ENCODE data around the gene ABCB4.

Gene ABCB4

DNA sequence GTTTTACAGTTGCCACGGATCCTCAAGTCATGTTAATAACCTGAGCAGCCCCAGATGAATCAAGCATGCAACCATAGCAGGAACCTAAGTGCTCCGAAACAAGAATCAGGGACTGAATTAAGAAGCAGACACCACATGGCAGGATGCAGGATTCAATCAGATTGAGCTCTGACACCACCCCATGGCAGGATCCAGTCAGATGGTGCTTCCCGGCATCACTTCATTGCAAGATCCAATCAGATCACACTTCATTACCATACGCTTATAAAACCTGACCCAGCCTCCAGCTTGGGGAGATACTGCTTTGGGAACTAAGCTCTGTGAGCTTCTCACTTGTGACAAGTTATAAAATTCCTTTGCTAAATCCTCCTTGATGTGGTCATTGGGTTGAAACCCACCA is 55.3 kb downstream of the ABCB4 start:
- no peak for DNase-seq (ENCODE audit: low read depth)

DNA sequence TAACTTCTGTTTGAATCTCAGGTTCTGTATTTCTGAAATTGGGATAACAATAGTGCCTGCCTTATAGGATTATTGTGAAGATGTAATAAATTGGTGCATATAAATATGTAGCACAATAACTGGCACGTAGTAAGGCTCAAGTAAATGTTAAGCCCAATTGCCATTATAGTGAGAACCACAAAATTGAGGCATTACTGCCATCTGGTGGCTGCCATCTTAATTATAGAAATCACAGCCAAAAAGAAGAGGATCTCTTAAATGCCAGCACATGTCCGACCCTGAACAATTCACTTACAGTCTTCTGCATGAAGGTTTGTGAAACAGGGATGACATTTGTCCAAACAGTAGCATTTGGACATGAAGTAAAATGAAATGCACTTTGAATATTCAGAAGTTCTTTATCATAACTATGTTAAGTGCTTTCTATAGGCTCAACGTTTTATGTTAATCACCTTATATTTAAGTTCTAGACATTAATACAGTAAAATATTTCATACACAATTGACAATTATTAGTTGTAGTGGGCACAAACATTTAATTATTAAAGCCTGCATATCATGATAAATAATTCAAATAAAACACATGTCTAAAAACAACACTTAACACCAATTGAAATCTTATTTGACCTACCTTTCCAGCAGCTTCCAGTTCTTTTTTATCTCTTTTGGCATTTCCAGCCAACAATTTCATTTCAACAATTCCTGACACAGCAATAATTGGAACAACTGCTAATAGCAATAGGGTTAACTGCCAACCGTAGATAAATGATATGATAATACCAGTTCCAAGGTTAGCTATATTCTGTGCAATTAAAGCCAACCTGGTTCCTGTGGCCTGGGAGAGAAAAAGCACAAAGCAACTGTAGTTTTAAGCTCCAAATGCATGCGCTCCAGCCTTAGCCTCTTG is 58.5 kb downstream of the ABCB4 start:
- DNase-seq (ENCODE audit: low read depth) = peak; percentile 70

DNA sequence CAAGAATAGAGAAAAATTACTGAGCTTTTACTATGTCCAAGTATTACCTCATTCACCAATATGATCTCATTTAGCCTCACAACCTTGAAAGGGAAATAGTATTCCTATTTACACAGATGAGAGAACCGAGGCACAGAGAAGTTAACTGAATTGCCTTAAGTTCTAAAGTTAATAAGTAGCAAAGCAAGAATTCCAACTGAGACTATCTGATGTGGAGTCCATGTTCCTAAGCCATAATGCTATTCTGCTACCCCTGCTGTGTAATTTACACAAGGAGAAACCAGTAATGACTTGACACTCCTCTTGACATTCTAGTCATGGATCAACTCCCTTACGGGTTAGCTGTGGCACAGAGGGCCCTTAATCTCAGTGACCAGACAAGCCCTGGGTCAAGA is 60.7 kb downstream of the ABCB4 start:
- peak; percentile 16 for DNase-seq (ENCODE audit: low read depth)

- peak; percentile 76 for DNase-seq (ENCODE audit: low read depth)
These were observed 61.3 kb downstream of the ABCB4 start for GRCh38 chr7:87413951-87414793.

DNA sequence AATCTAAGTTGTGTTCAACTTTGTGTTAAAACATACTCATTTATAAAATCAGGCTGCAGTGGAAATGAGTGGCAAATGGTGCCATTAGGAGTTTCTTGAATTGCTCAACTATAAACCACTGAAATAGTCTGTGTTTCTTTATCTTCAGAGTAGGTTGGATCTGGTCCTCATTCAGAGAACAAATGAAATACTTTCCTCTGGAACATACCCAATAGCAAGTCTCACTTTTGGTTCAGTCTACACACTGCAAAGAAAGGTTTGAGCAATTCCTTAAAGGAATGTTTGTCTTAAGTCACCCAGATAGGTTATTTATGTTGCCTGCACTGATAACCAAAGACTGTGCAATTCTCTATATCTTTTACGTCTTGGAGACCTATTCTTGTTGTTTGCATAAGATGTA is 62.5 kb downstream of the ABCB4 start:
- DNase-seq (ENCODE audit: low read depth) = no peak

- no peak for DNase-seq (ENCODE audit: low read depth)
These were observed 64.3 kb downstream of the ABCB4 start for GRCh38 chr7:87411186-87411585.

DNA sequence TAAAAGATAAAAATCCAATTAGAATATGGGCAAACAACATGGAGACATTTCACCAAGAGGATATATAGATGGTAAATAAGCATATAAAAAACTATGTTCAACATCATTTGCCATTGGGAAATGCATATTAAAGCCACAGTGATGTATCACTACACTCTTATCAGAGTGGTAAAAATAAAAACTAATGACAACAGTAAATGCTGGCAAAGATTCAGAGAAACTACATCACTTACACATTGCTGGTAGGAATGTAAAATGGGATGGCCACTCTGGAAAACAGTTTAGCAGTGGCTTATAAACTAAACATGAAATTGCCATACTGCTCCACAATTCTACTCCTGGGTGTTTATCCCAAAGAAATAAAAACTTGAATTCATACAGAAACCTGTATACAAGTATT is 70.8 kb downstream of the ABCB4 start:
- DNase-seq (ENCODE audit: low read depth) = no peak

DNA sequence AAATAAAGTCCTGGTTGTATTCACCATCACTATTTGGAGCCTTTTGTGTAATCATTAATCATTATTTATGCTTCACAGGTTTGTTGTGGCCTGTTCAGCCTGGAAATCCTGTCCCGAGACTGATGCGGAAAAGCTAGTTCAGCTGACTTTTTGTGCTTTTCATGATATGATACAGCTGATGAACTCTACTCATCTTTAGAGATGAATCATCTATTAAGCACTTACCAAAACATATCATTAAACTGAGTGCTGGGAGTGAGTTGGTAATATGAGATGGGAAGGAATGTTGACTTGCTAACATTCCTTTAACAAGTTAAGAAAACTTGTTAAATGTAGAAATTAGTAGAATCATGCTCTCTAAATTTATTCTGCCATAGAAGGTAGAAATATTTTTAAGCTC is 77.0 kb downstream of the ABCB4 start:
- DNase-seq (ENCODE audit: low read depth) = peak; percentile 59

GRCh38 chr7:87395442-87396020 is 79.9 kb downstream of the ABCB4 start:
- no peak for DNase-seq (ENCODE audit: low read depth)

DNA sequence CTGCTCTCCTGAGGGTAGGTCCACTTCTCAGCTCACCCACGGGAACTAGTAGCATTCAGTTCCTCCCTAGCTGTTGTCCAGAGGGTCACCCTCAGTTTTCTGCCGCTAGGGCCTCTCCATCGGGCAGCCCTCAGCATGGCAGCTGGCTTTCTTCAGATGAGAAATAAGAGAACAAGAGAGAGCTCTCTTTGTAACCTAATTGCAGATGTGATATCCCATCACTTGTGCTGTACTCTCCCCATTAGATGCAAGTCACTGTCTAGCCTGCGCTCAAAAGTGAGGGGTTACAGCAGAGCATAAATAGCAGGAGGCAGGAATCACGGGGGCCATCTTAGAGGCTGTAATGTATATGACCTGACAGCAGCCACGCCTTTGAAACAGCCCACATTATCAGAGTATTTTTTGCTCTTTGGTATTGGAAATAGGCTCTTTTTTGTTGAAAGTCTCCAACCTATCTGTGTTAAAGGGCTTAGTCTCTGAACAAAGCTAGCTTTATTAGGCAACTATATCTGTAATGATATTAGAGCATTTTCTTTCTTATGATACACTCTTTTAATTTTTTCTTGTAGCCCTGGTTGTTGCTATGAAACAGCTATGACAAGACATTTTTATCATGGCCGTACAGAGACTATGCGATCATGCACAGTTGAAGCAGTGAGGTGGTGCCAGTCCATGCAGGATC is 84.3 kb downstream of the ABCB4 start:
- no peak for DNase-seq (ENCODE audit: low read depth)

DNA sequence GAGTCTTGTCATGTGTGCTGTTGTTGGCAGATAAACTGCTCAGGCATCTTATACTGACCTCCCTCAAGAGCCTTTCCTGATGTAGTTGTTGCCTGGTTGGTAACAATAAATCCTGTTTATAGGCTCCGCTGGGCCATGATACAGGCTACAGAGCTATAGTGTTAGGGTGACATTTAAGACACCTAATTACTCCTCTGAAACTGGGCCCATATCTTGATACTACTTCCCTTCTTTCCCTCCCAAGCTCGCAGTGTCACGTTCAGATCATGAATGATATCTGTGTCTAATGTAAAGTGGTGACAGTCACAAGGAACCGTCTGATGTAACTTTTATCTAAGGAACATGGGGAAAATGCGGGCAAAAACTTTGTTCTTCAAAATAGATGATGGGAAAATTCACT is 94.6 kb downstream of the ABCB4 start:
- DNase-seq (ENCODE audit: low read depth) = no peak

GRCh38 chr7:87375662-87376435 is 99.6 kb downstream of the ABCB4 start:
- DNase-seq (ENCODE audit: low read depth) = no peak

DNA sequence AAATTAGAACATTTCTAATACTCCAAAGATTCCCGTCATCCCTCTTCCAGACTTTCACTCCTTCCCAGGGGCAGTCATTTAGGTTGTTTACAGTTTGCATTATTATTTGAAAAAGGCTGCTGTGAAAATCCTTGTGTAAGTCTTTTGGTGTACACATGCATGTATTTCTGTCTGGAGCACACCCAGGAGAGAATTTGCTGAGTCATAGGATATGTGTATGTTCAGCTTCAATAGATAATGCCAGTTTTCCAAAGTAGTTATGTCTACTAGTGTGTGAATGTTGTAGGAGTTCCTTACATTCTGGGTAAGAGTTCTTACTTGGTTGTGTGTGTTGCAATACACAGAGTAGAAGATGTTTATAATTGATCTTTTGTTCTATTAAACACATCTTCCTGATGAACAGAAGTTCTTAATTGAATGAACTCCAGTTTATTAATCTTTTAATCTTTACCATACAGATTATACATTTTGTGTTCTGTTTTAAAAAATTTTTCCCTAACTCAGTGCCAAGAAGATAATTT is 104.8 kb downstream of the ABCB4 start:
- peak; percentile 11 for DNase-seq (ENCODE audit: low read depth)

DNA sequence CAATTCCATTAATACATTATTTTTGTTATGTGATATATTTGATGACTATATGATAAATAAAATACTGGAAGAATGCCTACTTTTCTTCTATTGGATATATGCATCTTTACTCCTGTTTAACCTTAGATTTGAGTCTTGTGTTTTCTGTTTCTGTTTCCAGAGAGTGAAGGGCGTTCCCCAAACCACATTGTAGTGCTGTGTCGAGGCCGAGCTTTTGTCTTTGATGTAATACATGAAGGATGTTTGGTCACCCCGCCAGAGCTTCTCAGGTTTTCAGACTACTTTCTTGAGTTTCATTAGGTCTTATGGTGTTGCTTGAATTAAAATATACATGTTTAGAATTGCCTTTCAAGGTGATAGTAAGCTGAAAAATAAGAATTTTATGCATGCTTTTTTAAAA is 106.3 kb downstream of the ABCB4 start:
- no peak for DNase-seq (ENCODE audit: low read depth)

- DNase-seq (ENCODE audit: low read depth) = no peak
These were observed 111.2 kb downstream of the ABCB4 start for GRCh38 chr7:87364246-87364645.

- no peak for DNase-seq (ENCODE audit: low read depth)
These were observed 112.1 kb downstream of the ABCB4 start for GRCh38 chr7:87363342-87363741.

DNA sequence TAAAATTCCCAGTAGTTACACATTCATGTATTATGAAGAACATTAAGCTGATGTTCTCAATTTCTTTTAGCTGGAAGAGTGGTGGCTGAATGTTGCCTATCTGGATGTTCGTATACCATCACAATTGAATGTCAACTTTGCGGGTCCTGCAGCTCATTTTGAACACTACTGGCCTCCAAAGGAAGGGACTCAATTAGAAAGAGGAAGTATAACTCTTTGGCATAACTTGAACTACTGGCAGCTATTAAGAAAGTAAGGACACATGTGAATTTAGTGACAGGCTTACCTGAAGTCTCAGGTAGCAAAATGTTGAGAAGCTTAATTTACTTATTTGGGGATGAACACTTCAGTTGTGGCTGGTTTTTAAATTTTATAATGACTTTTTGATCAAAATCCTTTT is 114.2 kb downstream of the ABCB4 start:
- DNase-seq (ENCODE audit: low read depth) = no peak

DNA sequence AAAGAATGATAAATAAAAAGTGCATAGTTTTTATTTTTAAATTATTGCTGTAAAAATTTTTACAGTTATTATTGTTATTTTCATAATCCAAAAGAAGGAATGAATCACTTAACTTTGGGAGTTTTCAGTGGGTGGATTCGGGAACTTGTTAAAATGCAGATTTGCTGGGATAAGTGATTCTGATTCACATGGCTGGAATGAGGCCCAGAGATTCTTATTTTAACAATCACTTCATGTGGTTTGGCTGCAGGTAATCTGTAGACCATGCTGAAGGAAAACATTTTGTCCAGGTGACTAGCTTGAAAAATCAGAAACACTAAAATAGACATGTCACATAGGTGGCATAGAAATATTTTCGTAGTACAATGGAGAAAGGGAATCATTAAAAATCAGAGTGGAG is 116.1 kb downstream of the ABCB4 start:
- peak; percentile 62 for DNase-seq (ENCODE audit: low read depth)

DNA sequence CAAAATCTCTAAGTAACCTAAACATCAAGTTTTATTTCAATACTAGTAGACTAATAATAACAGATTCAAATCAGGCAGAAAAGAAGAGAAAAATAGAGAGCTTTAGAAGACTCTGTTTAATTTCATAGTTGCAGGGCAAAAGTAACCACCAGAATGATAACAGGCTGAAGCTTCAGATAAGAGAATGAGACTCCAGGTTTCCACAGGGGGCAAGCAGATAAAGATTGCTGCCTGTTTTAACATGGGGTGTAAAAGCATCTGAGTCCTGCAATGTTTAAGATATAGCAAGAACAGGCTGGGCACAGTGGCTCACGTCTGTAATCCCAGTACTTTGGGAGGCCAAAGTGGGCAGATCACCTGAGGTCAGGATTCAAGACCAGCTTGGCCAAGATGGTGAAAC is 119.0 kb downstream of the ABCB4 start:
- no peak for DNase-seq (ENCODE audit: low read depth)

- DNase-seq (ENCODE audit: low read depth) = peak; percentile 47
These were observed 120.7 kb downstream of the ABCB4 start for GRCh38 chr7:87354749-87355148.

Measured in ELR (cell line).